ENCODE data around the gene CNTNAP1.

The CNTNAP1 gene

GRCh38 chr17:42685831-42686230 is 3.5 kb downstream of the CNTNAP1 start:
- no peak for DNase-seq (ENCODE audit: low spot score)

GRCh38 chr17:42686520-42687128 is 4.3 kb downstream of the CNTNAP1 start:
- no peak for DNase-seq (ENCODE audit: low spot score)

- no peak for DNase-seq (ENCODE audit: low spot score)
Measured at GRCh38 chr17:42687707-42688320, 5.5 kb downstream of the CNTNAP1 start.

GRCh38 chr17:42690596-42690995 is 8.3 kb downstream of the CNTNAP1 start:
- DNase-seq (ENCODE audit: low spot score), result no peak

DNA sequence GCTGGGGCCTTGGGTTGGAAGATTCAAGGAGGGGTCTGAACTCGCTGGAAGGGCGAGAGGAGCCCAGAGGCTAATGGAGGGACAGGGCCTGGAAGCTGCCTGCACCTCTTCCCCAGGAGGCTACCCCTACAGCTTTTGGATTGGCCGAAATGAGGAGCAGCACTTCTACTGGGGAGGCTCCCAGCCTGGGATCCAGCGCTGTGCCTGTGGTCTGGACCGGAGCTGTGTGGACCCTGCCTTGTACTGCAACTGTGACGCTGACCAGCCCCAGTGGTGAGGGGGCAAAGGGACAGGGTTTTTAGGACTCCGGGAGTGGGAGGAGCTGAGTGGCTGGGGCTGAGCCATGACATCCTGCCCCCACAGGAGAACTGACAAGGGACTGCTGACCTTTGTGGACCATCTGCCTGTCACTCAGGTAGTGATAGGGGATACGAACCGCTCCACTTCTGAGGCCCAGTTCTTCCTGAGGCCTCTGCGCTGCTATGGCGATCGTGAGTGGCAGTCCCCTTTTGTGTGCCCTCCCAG is 8.8 kb downstream of the CNTNAP1 start:
- no peak for DNase-seq (ENCODE audit: low spot score)

- no peak for DNase-seq (ENCODE audit: low spot score)
Measured at GRCh38 chr17:42692489-42692888, 10.2 kb downstream of the CNTNAP1 start.

DNA sequence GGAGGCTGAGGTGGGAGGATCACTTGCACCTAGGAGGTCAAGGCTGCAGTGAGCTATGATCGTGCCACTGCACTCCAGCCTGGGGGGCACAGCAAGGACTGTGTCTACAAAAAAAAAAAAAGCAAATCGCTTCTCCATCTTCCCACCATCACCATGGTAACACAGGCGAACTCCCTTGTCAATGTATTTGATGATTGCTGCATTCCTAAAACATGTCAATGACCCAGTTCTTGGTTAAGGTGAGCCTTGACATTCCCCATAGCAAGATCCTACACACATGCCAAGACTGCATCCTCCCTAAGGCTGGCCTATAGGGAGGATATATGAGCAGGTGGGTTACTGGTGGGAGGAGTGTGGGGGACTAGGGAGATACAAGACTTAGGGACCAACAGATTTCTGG is 12.2 kb downstream of the CNTNAP1 start:
- no peak for DNase-seq (ENCODE audit: low spot score)

- DNase-seq (ENCODE audit: low spot score), result no peak
Measured at GRCh38 chr17:42695500-42695899, 13.2 kb downstream of the CNTNAP1 start.

DNA sequence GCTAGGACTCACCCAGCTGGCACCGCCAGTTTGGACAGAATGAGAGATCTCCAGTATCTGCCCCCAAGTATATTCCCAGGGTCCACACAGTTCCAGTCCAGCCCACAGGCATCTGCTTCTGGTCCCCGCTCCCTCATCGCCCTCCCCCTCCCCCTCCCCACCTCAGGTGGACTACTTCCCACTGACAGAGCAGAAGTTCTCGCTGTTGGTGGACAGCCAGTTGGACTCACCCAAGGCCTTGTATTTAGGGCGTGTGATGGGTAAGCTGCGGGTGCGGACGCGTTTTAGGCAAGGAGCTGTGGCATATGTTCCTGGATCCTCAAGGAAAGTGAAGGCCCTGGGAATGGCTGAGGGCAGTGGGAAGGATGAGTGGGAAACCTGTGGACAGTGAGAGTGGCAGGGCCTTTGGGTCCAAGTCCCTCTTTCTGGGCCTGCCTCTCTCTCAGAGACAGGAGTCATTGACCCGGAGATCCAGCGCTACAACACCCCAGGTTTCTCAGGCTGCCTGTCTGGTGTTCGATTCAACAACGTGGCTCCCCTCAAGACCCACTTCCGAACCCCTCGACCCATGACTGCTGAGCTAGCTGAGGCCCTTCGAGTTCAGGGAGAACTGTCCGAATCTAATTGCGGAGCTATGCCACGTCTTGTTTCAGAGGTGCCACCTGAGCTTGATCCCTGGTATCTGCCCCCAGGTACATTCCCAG is 14.9 kb downstream of the CNTNAP1 start:
- no peak for DNase-seq (ENCODE audit: low spot score)

- no peak for DNase-seq (ENCODE audit: low spot score)
Measured at GRCh38 chr17:42698736-42699414, 16.5 kb downstream of the CNTNAP1 start.

- DNase-seq (ENCODE audit: low spot score), result no peak
Measured at GRCh38 chr17:42699415-42699740, 17.0 kb downstream of the CNTNAP1 start.

DNA sequence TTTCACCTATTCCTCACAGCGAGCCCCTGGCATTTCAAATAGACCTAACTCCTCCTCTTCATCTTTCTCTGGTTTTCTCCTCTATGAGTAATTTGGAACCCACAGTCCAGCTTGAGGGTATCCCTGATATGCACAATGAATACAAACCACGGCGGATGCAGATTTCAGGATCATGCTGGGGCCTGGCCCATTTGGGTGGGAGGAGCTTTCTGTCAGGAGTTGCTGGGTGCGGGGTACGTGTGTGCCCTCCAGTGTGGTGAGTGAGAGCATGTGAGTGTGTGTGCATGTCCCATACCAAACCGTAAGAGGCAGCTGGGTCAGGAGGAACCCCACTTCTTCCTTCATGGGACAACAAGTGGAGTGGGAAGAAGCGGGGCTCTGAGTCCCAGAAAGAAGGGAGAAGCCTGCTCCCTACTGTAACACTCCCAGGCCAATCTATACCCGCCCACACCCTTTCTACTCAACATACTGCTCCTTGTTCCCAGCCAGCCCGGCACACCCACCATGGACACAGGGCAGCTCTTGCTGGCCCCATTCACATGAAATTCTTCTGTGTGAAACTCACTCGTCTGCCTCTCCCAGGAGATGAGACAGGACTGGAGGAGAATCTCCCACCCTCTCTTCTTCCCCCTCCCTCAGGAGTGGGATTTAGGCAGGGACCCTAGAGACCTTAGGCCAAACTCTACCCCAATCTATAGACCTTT is 18.4 kb downstream of the CNTNAP1 start:
- no peak for DNase-seq (ENCODE audit: low spot score)

DNA sequence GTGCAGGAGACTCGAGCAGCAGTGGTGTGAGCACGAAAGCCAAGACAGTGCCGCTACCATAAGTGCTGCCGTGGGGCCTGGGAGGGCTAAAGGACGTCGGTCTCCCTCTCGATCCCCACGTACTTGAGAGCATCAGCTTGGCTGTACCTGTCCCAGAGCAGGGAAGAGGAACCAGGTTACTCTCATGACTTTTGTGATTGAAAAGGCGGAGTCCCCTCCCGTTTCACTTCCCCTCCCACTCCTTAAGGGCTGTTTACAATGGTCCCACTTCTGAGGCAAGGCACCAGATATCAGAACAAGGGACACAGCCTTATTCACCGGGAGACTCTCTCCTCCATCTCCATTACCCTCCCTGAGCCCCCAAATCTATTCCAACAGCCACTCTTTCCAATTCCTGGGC is 20.1 kb downstream of the CNTNAP1 start:
- DNase-seq (ENCODE audit: low spot score), result no peak

- no peak for DNase-seq (ENCODE audit: low spot score)
Measured at GRCh38 chr17:42704490-42704836, 22.1 kb downstream of the CNTNAP1 start.

- DNase-seq (ENCODE audit: low spot score), result no peak
Measured at GRCh38 chr17:42704837-42705494, 22.6 kb downstream of the CNTNAP1 start.

DNA sequence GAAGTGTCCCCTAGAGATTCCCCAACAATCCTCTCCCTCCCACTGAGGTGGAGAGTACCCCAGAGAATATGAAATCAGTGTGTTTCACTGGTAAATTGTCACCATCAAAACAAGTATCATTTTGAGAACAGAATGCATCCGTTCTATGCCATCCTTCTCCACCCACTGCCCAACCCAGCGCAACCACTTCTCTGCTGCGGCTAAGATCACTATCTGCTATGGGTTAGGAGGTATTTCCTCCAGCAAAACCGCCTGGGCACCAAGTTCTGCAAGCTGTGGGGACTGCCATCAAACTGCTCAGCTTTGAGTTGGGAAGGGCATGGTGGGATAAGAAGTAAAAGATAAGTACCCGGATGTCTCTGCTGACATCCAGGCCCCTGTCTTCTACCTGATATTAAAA is 24.4 kb downstream of the CNTNAP1 start:
- no peak for DNase-seq (ENCODE audit: low spot score)

GRCh38 chr17:42708588-42708987 is 26.3 kb downstream of the CNTNAP1 start:
- no peak for DNase-seq (ENCODE audit: low spot score)

- DNase-seq (ENCODE audit: low spot score), result no peak
Measured at GRCh38 chr17:42709561-42709960, 27.2 kb downstream of the CNTNAP1 start.

DNA sequence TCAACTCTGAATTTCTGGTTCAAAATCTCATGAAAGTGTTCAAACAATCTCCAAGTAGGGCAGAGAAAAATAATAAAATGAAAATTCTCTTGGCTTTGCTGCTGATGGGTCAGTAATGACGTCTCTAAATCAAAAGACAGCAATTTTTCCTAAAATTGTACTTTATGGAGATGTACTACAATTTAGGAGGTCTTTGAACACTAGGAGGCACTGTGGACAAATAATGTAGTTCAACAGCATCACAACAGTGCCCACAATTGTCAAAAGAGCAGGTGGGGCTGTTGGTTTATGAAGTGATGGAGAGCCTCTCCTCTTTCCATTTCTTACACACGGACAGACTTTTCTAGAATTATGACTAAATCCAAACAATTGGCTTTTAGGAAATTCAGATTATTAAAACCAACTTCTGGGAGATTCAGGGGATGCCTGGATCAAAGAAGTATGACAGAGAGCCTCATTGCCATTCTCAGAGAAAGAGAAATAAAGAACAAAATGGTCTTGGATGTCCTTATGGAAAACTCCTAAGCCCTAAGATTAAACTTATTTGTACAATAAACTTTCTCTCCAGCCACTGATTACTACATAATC is 38.8 kb downstream of the CNTNAP1 start:
- DNase-seq (ENCODE audit: low spot score), result peak; percentile 71

DNA sequence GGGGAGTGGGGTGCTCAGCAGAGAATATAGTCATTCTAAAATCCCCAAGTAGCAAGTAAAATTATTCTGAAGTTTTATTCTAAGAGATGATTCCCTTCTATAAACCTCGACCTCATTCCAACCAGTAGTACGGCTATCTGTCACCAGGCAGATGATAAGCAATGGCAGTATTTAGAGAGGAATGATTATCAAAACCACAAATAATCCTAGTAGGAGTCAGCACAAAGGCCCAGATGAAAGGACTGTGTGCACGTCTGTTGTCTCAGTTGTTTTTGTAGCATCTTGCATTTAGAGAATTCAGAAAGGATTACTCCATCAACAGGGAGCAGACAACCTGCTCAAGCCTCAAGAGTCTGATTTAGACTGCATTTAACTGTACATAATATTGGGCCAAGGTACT is 41.3 kb downstream of the CNTNAP1 start:
- no peak for DNase-seq (ENCODE audit: low spot score)

DNA sequence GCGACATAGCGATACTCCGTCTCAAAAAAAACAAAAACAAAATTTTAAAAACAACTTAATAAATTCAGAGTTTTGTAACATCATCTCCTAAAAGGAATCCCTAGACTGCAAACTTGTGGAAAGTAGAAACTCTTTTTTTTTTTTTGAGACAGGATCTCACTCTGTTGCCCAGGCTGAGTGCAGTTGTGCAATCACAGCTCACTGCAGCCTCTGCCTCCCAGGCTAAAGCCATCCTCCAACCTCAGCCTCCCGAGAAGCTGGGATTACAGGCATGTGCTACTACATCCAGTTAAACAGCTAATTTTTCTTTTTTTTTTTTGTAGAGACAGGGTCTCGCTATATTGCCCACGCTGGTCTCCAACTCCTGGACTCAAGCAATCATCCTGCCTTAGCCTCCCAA is 42.8 kb downstream of the CNTNAP1 start:
- no peak for DNase-seq (ENCODE audit: low spot score)

Data from RKO (cell line).